Esophagus mucosa (tissue), 1 donor: ENCODE results near the gene NSMCE1. TPM values are rescaled to one million over a fixed set of nuclear protein-coding genes. Genes with fewer than 3 reads are reported as not detected.
A peak's percentile ranks its signal among the peaks of the same experiment; 100 is the strongest.

Experiments
- ATAC-seq: fragments of 200-7000 bp; cut with Tn5 transposase; one replicate; pipeline ENCODE4 v1.9.1; 2020
- total RNA-seq: library from RNA; stranded (reverse); gene quantifications from one replicate; pipeline ENCODE4 v1.2.4, GENCODE V29; 2023
- donor health status: DM: yes; HTN: yes; CAD: no.

The NSMCE1 gene
- total RNA-seq, 1 donor from 2014 or later = 46.8 TPM

- ATAC-seq = no peak
Observed at GRCh38 chr16:27242398-27242797, 26.2 kb downstream of the NSMCE1 start.

DNA sequence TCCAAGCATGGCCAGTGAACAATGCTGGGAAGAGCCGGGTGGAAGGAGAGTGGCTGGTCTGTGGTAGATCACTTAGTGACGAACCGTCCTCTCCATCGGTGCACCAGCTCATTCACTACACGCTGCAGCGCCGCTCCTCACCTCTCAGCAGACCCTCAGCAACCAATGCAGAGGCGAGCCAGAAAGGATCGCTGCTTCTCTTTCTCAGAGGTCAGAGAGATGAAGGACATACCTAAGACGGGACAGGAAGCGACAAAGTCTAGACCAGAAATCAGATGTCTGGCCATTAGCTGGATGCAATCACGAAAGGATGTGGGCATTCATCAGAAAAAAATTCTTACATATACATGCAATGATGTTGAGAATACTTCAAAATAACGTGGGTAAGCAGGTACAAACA lies 26.9 kb downstream of the NSMCE1 start:
- no peak for ATAC-seq

GRCh38 chr16:27240948-27241531 lies 27.5 kb downstream of the NSMCE1 start:
- ATAC-seq = no peak

- no peak for ATAC-seq
Observed at GRCh38 chr16:27239906-27240655, 28.5 kb downstream of the NSMCE1 start.

DNA sequence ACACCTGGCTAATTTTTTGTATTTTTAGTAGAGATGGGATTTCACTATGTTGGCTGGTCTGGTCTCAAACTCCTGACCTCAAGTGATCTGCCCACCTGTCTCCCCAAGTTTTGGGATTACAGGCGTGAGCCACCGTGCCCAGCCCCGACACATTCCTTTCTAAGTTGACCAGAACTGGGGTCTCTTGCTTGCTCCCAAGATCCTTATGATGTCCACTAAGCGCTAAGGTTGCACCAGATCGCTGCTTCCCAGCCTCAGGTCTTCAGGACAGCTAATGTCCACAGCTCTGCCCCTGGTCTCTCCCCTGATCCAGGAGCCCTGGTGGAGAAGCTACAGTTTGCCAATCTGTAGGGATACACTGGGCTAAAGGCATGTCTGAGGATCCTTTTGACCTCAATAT lies 29.5 kb downstream of the NSMCE1 start:
- ATAC-seq = no peak

- ATAC-seq = no peak
Observed at GRCh38 chr16:27238591-27238990, 30.0 kb downstream of the NSMCE1 start.

DNA sequence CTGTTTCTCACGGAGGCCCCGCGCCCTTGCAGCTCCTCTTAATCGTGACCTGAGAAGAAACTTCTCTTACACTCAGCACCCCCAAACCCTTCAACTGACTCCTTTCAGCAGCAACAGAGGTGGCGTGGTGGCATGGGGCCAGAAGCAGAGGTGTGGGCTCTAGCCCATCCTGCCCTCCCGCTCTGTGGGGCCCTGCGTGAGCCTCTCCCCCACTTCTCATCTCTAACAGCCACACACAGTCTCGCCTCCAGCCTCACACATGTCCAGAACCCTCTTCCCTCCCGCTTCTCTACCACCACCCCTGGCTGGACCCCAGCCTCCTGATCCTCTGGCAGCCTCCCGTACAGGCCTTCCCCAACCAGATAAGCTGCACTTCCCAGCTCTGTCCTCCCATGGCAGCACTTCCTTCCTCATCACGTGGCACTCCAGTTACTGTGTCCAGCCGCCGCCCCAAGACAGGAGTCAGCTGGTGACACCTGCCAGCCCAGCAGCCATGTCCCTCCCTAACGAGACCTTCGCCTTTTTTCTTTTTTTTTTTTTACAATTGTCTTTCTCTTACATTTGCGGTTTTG lies 30.5 kb downstream of the NSMCE1 start:
- ATAC-seq = peak; percentile 28

DNA sequence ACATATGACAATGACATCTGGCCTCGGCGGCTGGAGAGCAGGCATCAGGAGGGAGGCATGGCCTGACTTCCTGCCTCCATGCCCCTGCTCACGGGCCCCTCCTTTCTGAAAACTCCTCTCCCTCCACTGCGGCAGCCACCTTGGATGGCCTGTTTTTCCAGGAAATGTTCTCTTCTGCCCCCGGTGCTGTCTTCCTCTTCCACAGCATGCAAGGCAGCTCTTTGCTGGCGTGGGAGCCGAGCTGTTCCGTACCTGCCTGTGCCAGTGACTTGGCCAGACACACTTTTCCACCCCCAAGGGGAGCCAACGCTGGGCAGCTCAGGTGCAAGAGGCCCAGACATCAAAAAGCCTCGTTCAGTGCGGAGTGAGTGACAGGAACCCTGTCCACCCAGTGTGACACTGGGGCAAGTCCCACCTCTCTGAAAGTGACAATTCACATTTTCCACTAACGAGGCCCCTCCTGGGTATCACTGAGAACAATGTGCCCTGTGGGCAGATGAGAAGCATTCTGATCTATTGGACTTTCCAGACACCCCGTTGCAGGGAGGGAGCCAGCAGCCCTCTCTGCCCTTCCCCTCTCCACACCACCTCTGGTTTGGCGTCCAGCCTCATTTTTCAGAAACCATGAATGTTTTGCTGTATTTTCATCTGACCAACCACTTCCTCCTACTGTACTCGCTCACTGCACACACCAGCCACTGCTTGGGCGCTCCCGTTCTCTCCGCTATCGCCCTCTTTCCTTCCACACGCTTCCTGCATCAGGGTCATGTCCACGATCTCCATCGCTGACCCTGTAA lies 31.2 kb downstream of the NSMCE1 start:
- peak; percentile 30 for ATAC-seq

DNA sequence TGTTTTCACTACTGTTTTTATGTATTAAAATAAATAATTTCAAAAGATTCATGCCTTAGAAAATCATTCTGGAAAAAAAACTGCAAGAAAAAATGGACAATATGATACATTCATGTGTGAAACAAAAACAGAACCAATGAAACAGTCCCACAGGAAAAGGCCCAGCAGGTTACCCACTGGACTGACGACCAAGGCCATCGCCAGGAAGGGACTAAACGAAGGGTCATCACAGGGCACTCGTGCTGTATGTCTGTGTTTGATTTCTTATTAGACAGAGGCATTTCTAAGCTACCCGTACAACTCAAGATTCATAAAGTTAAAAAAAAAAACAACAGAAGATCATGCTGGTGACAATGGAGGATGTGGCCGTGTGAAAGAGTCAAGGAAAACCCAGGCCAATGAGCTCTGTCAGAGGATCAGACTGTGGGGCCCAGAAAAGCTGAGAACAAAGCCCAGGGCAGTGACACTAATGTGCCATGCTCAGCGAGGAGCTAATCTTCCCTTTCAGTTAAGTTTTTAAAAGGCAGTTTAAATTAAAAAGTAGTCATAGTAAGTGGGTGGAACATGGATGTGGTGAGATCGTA lies 31.8 kb downstream of the NSMCE1 start:
- no peak for ATAC-seq

- no peak for ATAC-seq
Observed at GRCh38 chr16:27235938-27236245, 32.7 kb downstream of the NSMCE1 start.

DNA sequence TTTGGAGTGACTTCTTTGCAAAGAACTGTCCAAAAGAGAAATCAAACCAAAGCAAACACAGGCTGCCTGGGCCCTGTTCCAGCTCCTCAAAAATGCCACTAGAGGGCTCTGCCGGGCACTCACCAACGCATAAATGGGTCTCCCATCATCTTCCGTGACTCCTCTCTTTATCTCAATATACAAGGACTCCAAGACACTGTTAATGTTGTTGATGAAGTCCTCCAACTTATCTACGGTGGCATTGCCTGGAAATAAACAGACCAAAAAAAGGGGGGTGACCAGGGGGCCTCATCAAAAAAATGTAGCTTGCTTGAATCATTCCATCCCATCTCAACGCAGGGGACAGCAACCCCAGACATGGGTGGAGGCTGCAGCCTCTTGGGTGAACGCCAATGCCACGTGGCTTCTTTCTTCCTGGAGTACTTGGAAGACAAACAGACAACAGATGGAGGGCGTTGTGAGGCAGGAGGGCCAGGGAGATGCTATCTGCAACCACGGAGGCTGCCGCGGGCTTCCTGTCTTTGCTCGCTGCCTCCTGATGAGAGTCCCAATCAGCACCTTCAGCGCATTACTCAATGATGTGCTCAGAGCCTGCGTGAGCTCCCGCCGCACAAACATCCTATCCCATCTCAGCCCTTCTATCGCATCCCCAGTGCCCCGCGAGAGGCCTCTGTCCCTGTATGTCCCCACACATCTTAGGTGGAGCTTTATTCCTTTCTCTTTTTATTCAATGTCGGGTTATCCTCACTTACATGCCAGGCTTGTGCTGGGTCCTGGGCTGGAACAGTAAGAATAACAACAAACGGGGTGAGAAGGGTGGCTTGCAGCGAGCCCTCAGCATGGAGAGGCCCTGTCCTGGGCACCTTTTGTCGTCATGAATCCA lies 33.3 kb downstream of the NSMCE1 start:
- ATAC-seq = peak; percentile 53

- no peak for ATAC-seq
Observed at GRCh38 chr16:27234603-27235002, 34.0 kb downstream of the NSMCE1 start.

GRCh38 chr16:27234171-27234570 lies 34.4 kb downstream of the NSMCE1 start:
- ATAC-seq = no peak

- no peak for ATAC-seq
Observed at GRCh38 chr16:27233731-27234130, 34.8 kb downstream of the NSMCE1 start.

GRCh38 chr16:27232901-27233625 lies 35.5 kb downstream of the NSMCE1 start:
- no peak for ATAC-seq

DNA sequence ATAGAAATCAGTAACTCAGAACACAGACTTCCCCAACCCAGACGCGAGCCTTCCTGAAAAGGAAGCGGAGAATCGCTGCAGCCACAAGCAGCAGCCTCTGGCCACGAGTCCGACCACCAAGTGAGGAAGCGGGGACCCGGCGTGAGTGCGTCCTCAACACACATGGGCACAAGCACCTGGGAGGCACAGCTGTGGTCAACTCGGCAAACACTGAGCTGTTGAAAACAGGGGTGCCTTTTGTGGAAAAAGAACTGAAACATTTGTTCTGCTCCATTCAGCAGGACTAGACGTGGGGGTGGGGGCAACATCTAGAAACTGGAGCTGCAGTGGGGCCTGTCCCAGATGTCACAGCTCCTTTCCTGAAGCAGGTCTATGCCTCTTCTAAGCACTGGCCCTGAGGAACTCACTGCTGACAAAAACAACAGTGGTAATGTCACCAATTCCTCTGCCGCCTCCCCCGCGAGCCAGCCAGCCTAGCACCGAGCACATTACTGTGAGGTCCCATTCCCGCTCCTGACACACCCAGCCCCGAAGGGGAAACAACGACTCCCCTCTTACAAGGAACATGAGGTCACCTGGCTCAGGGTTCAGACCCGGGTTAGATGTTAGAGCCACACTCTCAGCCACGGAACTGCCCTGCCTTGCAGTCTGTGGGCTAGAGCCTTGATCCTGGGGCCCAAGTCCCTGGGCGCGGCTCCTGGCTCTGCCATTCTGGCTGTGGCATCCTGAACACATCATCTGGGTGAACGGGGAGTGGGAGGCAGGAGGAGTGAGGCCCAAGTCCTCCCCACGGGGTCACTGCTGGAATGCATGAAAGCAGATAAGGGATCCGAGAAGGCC lies 36.3 kb downstream of the NSMCE1 start:
- ATAC-seq = no peak

- ATAC-seq = no peak
Observed at GRCh38 chr16:27231692-27232060, 36.9 kb downstream of the NSMCE1 start.

DNA sequence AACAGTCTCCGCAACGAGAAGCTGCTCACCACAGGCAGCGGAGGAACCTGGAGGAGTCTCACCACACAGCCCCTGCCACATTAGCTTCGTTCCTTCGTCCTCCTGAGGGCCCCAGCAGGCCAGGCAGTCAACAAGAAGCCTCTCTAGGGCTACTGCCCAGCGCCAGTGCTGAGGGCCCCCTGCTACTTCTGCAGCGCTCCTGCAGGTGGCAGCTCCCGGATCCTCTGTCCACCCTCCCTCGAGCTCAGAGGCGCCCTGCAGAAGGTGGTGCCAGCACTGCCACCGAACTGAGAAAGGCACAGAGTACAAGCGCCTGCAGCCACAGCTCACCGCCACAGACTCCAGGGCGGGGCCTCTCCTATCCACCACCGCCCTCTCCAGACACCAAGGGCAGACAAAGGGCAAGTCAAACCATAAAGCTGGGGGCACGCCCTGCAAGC lies 38.0 kb downstream of the NSMCE1 start:
- ATAC-seq = peak; percentile 64

GRCh38 chr16:27229891-27230470 lies 38.6 kb downstream of the NSMCE1 start:
- ATAC-seq = no peak
